H9 (cell line): ENCODE measurements around the gene DUSP10. TPM values are rescaled to one million over a fixed set of nuclear protein-coding genes. Genes with fewer than 3 reads are reported as not detected.

Source experiments
- DNase-seq: peaks from one replicate; pipeline ENCODE4 v3.0.0-alpha.2; 2017
- H2AFZ ChIP-seq: one replicate; pipeline ENCODE4 v1.6.1; 2013; ENCODE audit warnings: mild to moderate bottlenecking, low read length, control low read depth, moderate library complexity
- H2AK5ac ChIP-seq: 2 replicates; pipeline ENCODE4 v1.6.1; 2013; ENCODE audit warnings: low read length, control low read depth, mixed read lengths; ENCODE audit not compliant: insufficient read length
- H2BK120ac ChIP-seq: one replicate; pipeline ENCODE4 v1.6.1; 2013; ENCODE audit warnings: low read depth, mild to moderate bottlenecking, low read length, control low read depth, inconsistent platforms; ENCODE audit not compliant: poor library complexity, severe bottlenecking
- H2BK12ac ChIP-seq: 2 replicates; pipeline ENCODE4 v1.6.1; 2013; ENCODE audit warnings: low read length, control low read depth, mixed read lengths, low read depth; ENCODE audit not compliant: insufficient read length
- H2BK15ac ChIP-seq: 2 replicates; pipeline ENCODE4 v1.6.1; 2013; ENCODE audit warnings: low read depth, low read length, control low read depth
- H2BK20ac ChIP-seq: one replicate; pipeline ENCODE4 v1.6.1; 2013; ENCODE audit warnings: low read depth, mild to moderate bottlenecking, low read length, control low read depth, inconsistent platforms; ENCODE audit not compliant: poor library complexity, severe bottlenecking
- H2BK5ac ChIP-seq: 2 replicates; pipeline ENCODE4 v1.6.1; 2013; ENCODE audit warnings: low read length, control low read depth, mixed read lengths; ENCODE audit not compliant: insufficient read length
- H3K14ac ChIP-seq: 2 replicates; pipeline ENCODE4 v1.6.1; 2013; ENCODE audit warnings: low read length, control low read depth; ENCODE audit not compliant: insufficient read depth
- H3K18ac ChIP-seq: 2 replicates; pipeline ENCODE4 v1.6.1; 2013; ENCODE audit warnings: low read depth, mild to moderate bottlenecking, mixed read lengths, low read length, control low read depth; ENCODE audit not compliant: insufficient read length
- H3K23ac ChIP-seq: 2 replicates; pipeline ENCODE4 v1.6.1; 2013; ENCODE audit warnings: low read length, control low read depth, mixed read lengths, low read depth; ENCODE audit not compliant: insufficient read length
- H3K23me2 ChIP-seq: 2 replicates; pipeline ENCODE4 v1.6.1; 2013; ENCODE audit warnings: low read depth, mild to moderate bottlenecking, mixed read lengths, low read length, control low read depth; ENCODE audit not compliant: insufficient read length, poor library complexity, severe bottlenecking
- H3K27ac ChIP-seq: 2 replicates; pipeline ENCODE4 v1.5.1; 2013; ENCODE audit warnings: low read length, control low read depth, mixed read lengths, low read depth; ENCODE audit not compliant: insufficient read length
- H3K27me3 ChIP-seq: 2 replicates; pipeline ENCODE4 v1.6.1; 2013; ENCODE audit warnings: low read length, control low read depth, inconsistent platforms; ENCODE audit not compliant: insufficient read depth
- H3K4ac ChIP-seq: 2 replicates; pipeline ENCODE4 v1.6.1; 2013; ENCODE audit warnings: low read depth, mild to moderate bottlenecking, control low read depth, inconsistent platforms, low read length, moderate library complexity
- H3K4me1 ChIP-seq: 2 replicates; pipeline ENCODE4 v1.6.1; 2013; ENCODE audit warnings: low read length, control low read depth, inconsistent platforms; ENCODE audit not compliant: insufficient read depth
- H3K4me2 ChIP-seq: 2 replicates; pipeline ENCODE4 v1.6.1; 2013; ENCODE audit warnings: low read length, control low read depth, mixed read lengths; ENCODE audit not compliant: insufficient read length, insufficient read depth
- H3K56ac ChIP-seq: 2 replicates; pipeline ENCODE4 v1.6.1; 2013; ENCODE audit warnings: low read depth, mild to moderate bottlenecking, mixed read lengths, low read length, control low read depth; ENCODE audit not compliant: insufficient read length
- H3K79me1 ChIP-seq: 2 replicates; pipeline ENCODE4 v1.6.1; 2013; ENCODE audit warnings: low read depth, mild to moderate bottlenecking, moderate library complexity, low read length, control low read depth, inconsistent platforms; ENCODE audit not compliant: insufficient read depth, poor library complexity, severe bottlenecking
- H3K79me2 ChIP-seq: 2 replicates; pipeline ENCODE4 v1.6.1; 2013; ENCODE audit warnings: low read length, control low read depth, inconsistent platforms; ENCODE audit not compliant: insufficient read depth
- H3K9ac ChIP-seq: 2 replicates; pipeline ENCODE4 v1.6.1; 2013; ENCODE audit warnings: low read length, control low read depth, mixed read lengths; ENCODE audit not compliant: insufficient read length; ENCODE audit errors: extremely low read depth
- H3K9me3 ChIP-seq: one replicate; pipeline ENCODE4 v1.6.1; 2013; ENCODE audit warnings: low read depth, low read length, inconsistent platforms; ENCODE audit not compliant: control insufficient read depth
- H3T11ph ChIP-seq: one replicate; pipeline ENCODE4 v1.6.1; 2013; ENCODE audit warnings: mild to moderate bottlenecking, low read length, control low read depth, inconsistent platforms
- H4K20me1 ChIP-seq: one replicate; pipeline ENCODE4 v1.6.1; 2013; ENCODE audit not compliant: control insufficient read depth, insufficient read length, insufficient read depth
- H4K5ac ChIP-seq: 2 replicates; pipeline ENCODE4 v1.6.1; 2013; ENCODE audit warnings: low read depth, mild to moderate bottlenecking, mixed read lengths, low read length, control low read depth; ENCODE audit not compliant: insufficient read length
- H4K8ac ChIP-seq: replicated peaks from 2 replicates; pipeline ENCODE4 v1.6.1; 2013; ENCODE audit warnings: low read length, control low read depth, mixed read lengths, low read depth; ENCODE audit not compliant: insufficient read length
- H4K91ac ChIP-seq: 2 replicates; pipeline ENCODE4 v1.6.1; 2013; ENCODE audit warnings: low read depth, mild to moderate bottlenecking, moderate library complexity, mixed read lengths, low read length, control low read depth; ENCODE audit not compliant: insufficient read length
- H3K27ac Mint-ChIP-seq, 3 experiments: 2 replicates in 2 of 3; 3 replicates in 1 of 3; pipeline ENCODE4 v1.8.0; 2020 to 2021; ENCODE audit warnings: mixed read lengths in 3 of 3, mild to moderate bottlenecking in 1 of 3, moderate library complexity in 1 of 3
- H3K27me3 Mint-ChIP-seq: 2 replicates; pipeline ENCODE4 v1.8.0; 2021; ENCODE audit warnings: low read depth, mild to moderate bottlenecking, moderate library complexity, mixed read lengths
- H3K36me3 Mint-ChIP-seq, 3 experiments: 2 replicates in 2 of 3; 3 replicates in 1 of 3; pipeline ENCODE4 v1.8.0; 2020 to 2021; ENCODE audit warnings: low read depth in 3 of 3, mixed read lengths in 3 of 3; ENCODE audit not compliant: insufficient read depth in 1 of 3
- H3K4me1 Mint-ChIP-seq, 2 experiments: 2 replicates each; pipeline ENCODE4 v1.8.0; 2020; ENCODE audit warnings: mixed read lengths in 2 of 2
- H3K4me3 Mint-ChIP-seq, 2 experiments: 2 replicates in 1 of 2; 3 replicates in 1 of 2; pipeline ENCODE4 v1.8.0; 2020 to 2021; ENCODE audit warnings: mild to moderate bottlenecking in 2 of 2, mixed read lengths in 2 of 2, moderate library complexity in 1 of 2
- H3K9me3 Mint-ChIP-seq, 2 experiments: 2 replicates in 1 of 2; 3 replicates in 1 of 2; pipeline ENCODE4 v1.8.0; 2020; ENCODE audit warnings: mild to moderate bottlenecking in 2 of 2, mixed read lengths in 2 of 2, moderate library complexity in 1 of 2
- CTCF ChIP-seq: fragments of 200-600 bp; sonication (generic); conservative IDR thresholded peaks from 3 replicates; pipeline ENCODE4 v1.8.0; 2021; ENCODE audit warnings: antibody characterized with exemption, mild to moderate bottlenecking
- WGBS: extraction: QIAGEN DNeasy Blood & Tissue Kit; methylation state at CpG from one replicate; pipeline ENCODE4 v1.1.7; 2013; ENCODE audit warnings: missing lambda C conversion rate, low lambda C conversion rate, mixed read lengths; ENCODE audit not compliant: insufficient read length; ENCODE audit errors: extremely low coverage; 5-methylcytosine and 5-hydroxymethylcytosine counted together
- total RNA-seq: library from RNA; stranded (reverse); gene quantifications from 2 replicates; pipeline ENCODE4 v1.2.1, GENCODE V29; 2021

The DUSP10 gene
- total RNA-seq, 1 experiment from 2014 or later, result 2.0 TPM

GRCh38 chr1:221687836-221688487, 53.9 kb downstream of the DUSP10 start:
- no peak overlapping the region for H3K9ac ChIP-seq
- no peak overlapping the region for H2BK12ac ChIP-seq
- H3K56ac ChIP-seq, result no peak overlapping the region
- Mint-ChIP-seq H3K27ac (no peak overlapping the region), H3K4me3 (no peak overlapping the region), H3K4me1 (peaks cover 3 to 7% of the 10 kb centered on the region in 2 experiments; a peak in 2 of 4 replicates), H3K9me3 (no peaks in the 10 kb centered on the region), H3K27me3 (no peaks in the 10 kb centered on the region), H3K36me3 (no peaks in the 10 kb centered on the region)
- H3K4me1 ChIP-seq, result no peaks in the 10 kb centered on the region
- H2BK20ac ChIP-seq, result no peak overlapping the region
- H3T11ph ChIP-seq, result no peak overlapping the region
- no peak for TF ChIP-seq CTCF
- H3K14ac ChIP-seq, result no peak overlapping the region
- no peak overlapping the region for H3K18ac ChIP-seq
- no peaks in the 10 kb centered on the region for H3K79me1 ChIP-seq
- H2AK5ac ChIP-seq, result no peak overlapping the region
- no peak for DNase-seq
- no peak overlapping the region for H3K4ac ChIP-seq
- H4K5ac ChIP-seq, result no peak overlapping the region
- H2BK5ac ChIP-seq, result no peak overlapping the region
- no peak overlapping the region for H2BK120ac ChIP-seq
- H3K27me3 ChIP-seq, result no peaks in the 10 kb centered on the region
- no peaks in the 10 kb centered on the region for H3K23me2 ChIP-seq
- H2AFZ ChIP-seq, result no peak overlapping the region
- H3K9me3 ChIP-seq, result no peaks in the 10 kb centered on the region
- H3K27ac ChIP-seq, result no peak overlapping the region
- WGBS, result no CpG with 5 or more reads among the region's 4 CpGs
- no peak overlapping the region for H3K4me2 ChIP-seq
- H4K8ac ChIP-seq, result no peak overlapping the region
- no peak overlapping the region for H2BK15ac ChIP-seq
- H3K79me2 ChIP-seq, result no peaks in the 10 kb centered on the region
- no peak overlapping the region for H3K23ac ChIP-seq
- H4K20me1 ChIP-seq, result no peaks in the 10 kb centered on the region
- no peak overlapping the region for H4K91ac ChIP-seq
